K562 (cell line): ENCODE data around the gene NDC1. TPM values are rescaled to one million over a fixed set of nuclear protein-coding genes. Genes with fewer than 3 reads are reported as not detected.

Experiments used
- CTBP1 ChIP-seq: fragments of 450-650 bp; IDR thresholded peaks from 2 replicates; pipeline ENCODE4 v1.6.1; 2016; ENCODE audit warnings: borderline replicate concordance
- HCFC1 ChIP-seq: IDR thresholded peaks from 2 replicates; pipeline ENCODE4 v1.6.1; 2012; ENCODE audit warnings: low read depth, low read length, improper control_type of control experiment
- HSF4 ChIP-seq: fragments of 250-450 bp; sonication (Bioruptor Pico); IDR thresholded peaks from 2 replicates; pipeline ENCODE4 v2.1.2; 2022; ENCODE audit warnings: mild to moderate bottlenecking, moderate library complexity, borderline replicate concordance
- MAZ ChIP-seq, 2 experiments: fragments of 450-650 bp in 1 of 2; sonication (generic) in 1 of 2; formaldehyde crosslinking; IDR thresholded peaks in 1 of 2; conservative IDR thresholded peaks in 1 of 2; 2 replicates each; pipeline versions ENCODE4 v1.4.0 to v1.5.0; 2020; ENCODE audit warnings: mild to moderate bottlenecking in 1 of 2, missing genetic modification reagents in 1 of 2
- NFE2L1 ChIP-seq: fragments of 450-650 bp; IDR thresholded peaks from 2 replicates; pipeline ENCODE4 v1.6.1; 2016; ENCODE audit warnings: missing genetic modification characterization, low read depth, mild to moderate bottlenecking, missing compliant biosample characterization, moderate library complexity, borderline replicate concordance
- NFYB ChIP-seq: IDR thresholded peaks from 2 replicates; pipeline ENCODE4 v1.6.1; 2011; ENCODE audit warnings: mild to moderate bottlenecking, moderate library complexity; ENCODE audit not compliant: insufficient read length; ENCODE audit errors: extremely low read depth
- NRF1 ChIP-seq, 2 experiments: fragments of 450-650 bp; IDR thresholded peaks in 1 of 2; conservative IDR thresholded peaks in 1 of 2; 2 replicates each; pipeline ENCODE4 v1.6.1; 2014; ENCODE audit warnings: mild to moderate bottlenecking in 2 of 2
- PHF21A ChIP-seq: fragments of 450-650 bp; IDR thresholded peaks from 2 replicates; pipeline ENCODE4 v1.6.1; 2017; ENCODE audit warnings: low read depth, borderline replicate concordance
- POLR3A ChIP-seq: IDR thresholded peaks from 2 replicates; pipeline ENCODE4 v1.6.1; 2011; ENCODE audit warnings: borderline replicate concordance, mild to moderate bottlenecking, moderate library complexity; ENCODE audit not compliant: insufficient read length, insufficient read depth; ENCODE audit errors: extremely low read depth
- TOE1 ChIP-seq, 2 experiments: fragments of 450-650 bp in 1 of 2; sonication (generic) in 1 of 2; formaldehyde crosslinking in 1 of 2; IDR thresholded peaks; 2 replicates each; pipeline versions ENCODE4 v1.7.1 to v1.8.0; 2016 to 2022; ENCODE audit warnings: borderline replicate concordance in 2 of 2, mild to moderate bottlenecking in 2 of 2, antibody characterized with exemption in 1 of 2, inconsistent platforms in 1 of 2, low read depth in 1 of 2, missing genetic modification reagents in 1 of 2, moderate library complexity in 1 of 2
- ZNF224 ChIP-seq: sonication (generic); formaldehyde crosslinking; IDR thresholded peaks from 2 replicates; pipeline ENCODE4 v1.8.0; 2022; ENCODE audit warnings: mild to moderate bottlenecking, missing genetic modification reagents
- ZNF57 ChIP-seq: fragments of 450-650 bp; formaldehyde crosslinking; IDR thresholded peaks from 2 replicates; pipeline ENCODE4 v1.4.0; 2020; ENCODE audit warnings: mild to moderate bottlenecking, moderate library complexity
- ZNF644 ChIP-seq: fragments of 200-800 bp; sonication (Bioruptor generic); IDR thresholded peaks from 2 replicates; pipeline ENCODE4 v1.6.1; 2016; ENCODE audit warnings: low read depth, missing genetic modification characterization, missing compliant biosample characterization
- ZNF780A ChIP-seq: fragments of 250-450 bp; sonication (Bioruptor Pico); IDR thresholded peaks from 2 replicates; pipeline ENCODE4 v1.5.0; 2021; ENCODE audit warnings: mild to moderate bottlenecking
- polyA plus RNA-seq, 8 experiments: library from polyadenylated mRNA; depleted of rRNA in 4 of 8; stranded (reverse) in 5 of 8; unstranded in 3 of 8; fragments of >200 nt; fragmentation: Nextera tagmentation in 2 of 8; fragmentation: Illumina TruSeq in 1 of 8; extraction: Ambion mirVana in 2 of 8; extraction: Trizol in 1 of 8; gene quantifications; 2 replicates each; pipeline versions ENCODE4 v1.2.1 to v1.2.3, GENCODE V29; 2011 to 2014; ENCODE audit warnings: inconsistent platforms in 1 of 8, missing spikeins in 1 of 8
- total RNA-seq, 7 experiments: library from RNA; depleted of rRNA in 6 of 7; stranded (reverse); fragments of >200 nt in 6 of 7; fragmentation: Illumina TruSeq in 2 of 7; extraction: Trizol in 2 of 7; gene quantifications; 2 replicates each; pipeline versions ENCODE4 v1.2.1 to v1.2.3, GENCODE V29; 2011 to 2021; ENCODE audit warnings: low replicate concordance in 1 of 7
- TF ChIP-seq, protein P1 (sequence below): sonication (generic); formaldehyde crosslinking; IDR thresholded peaks from 2 replicates; pipeline ENCODE4 v1.8.1; 2023; ENCODE audit warnings: missing genetic modification reagents, mild to moderate bottlenecking, borderline replicate concordance
- TF ChIP-seq, protein P2 (sequence below): fragments of 250-450 bp; sonication (Bioruptor Pico); IDR thresholded peaks from 2 replicates; pipeline ENCODE4 v1.8.0; 2022; ENCODE audit warnings: inconsistent platforms, mild to moderate bottlenecking, moderate library complexity, borderline replicate concordance
- TF ChIP-seq, protein P3 (sequence below): IDR thresholded peaks from 2 replicates; pipeline ENCODE4 v1.6.1; 2016; ENCODE audit warnings: missing genetic modification characterization, missing compliant biosample characterization
- TF ChIP-seq, protein P4 (sequence below): fragments of 450-650 bp; IDR thresholded peaks from 2 replicates; pipeline ENCODE4 v1.6.1; 2016; ENCODE audit warnings: low read depth, mild to moderate bottlenecking, moderate library complexity

Gene NDC1
- total and polyA plus RNA-seq, 9 of the 15 experiments (the other 6 are each of a cell fraction or from before 2014, with no cell fraction given), result 26.9 to 102 (median 64.5) TPM

DNA sequence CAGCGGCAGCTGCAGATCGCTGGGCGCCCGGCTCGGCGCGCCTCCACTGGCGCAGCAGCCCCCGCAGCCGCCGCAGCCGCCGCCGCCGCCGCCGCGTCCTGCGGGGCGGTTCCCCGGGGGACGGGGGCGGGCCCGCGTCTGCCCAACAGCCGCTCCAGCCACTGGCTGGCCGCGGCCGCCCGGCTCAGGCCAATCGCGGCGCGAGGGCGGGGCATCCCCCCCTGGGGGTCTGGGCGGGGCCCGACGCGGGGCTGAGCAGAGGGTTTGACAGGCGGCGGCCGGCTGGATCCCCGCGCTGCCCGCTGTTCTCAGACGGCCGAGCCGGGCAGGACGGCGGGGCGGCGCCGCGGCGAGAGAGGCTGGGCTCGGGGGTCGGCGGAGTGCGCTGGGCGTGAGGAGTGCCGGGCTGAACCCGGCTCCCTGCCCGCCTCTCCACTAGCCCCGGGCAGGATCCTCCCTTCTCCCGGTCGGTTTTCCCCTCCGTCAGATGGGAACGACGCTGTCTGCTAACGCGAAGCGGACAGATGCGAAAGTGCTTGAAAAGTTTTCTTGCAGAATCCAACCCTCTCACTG, 98.9 kb downstream of the NDC1 start, which contains the start of gene GLIS1 (continued):
- TF ChIP-seq, protein P1, sequence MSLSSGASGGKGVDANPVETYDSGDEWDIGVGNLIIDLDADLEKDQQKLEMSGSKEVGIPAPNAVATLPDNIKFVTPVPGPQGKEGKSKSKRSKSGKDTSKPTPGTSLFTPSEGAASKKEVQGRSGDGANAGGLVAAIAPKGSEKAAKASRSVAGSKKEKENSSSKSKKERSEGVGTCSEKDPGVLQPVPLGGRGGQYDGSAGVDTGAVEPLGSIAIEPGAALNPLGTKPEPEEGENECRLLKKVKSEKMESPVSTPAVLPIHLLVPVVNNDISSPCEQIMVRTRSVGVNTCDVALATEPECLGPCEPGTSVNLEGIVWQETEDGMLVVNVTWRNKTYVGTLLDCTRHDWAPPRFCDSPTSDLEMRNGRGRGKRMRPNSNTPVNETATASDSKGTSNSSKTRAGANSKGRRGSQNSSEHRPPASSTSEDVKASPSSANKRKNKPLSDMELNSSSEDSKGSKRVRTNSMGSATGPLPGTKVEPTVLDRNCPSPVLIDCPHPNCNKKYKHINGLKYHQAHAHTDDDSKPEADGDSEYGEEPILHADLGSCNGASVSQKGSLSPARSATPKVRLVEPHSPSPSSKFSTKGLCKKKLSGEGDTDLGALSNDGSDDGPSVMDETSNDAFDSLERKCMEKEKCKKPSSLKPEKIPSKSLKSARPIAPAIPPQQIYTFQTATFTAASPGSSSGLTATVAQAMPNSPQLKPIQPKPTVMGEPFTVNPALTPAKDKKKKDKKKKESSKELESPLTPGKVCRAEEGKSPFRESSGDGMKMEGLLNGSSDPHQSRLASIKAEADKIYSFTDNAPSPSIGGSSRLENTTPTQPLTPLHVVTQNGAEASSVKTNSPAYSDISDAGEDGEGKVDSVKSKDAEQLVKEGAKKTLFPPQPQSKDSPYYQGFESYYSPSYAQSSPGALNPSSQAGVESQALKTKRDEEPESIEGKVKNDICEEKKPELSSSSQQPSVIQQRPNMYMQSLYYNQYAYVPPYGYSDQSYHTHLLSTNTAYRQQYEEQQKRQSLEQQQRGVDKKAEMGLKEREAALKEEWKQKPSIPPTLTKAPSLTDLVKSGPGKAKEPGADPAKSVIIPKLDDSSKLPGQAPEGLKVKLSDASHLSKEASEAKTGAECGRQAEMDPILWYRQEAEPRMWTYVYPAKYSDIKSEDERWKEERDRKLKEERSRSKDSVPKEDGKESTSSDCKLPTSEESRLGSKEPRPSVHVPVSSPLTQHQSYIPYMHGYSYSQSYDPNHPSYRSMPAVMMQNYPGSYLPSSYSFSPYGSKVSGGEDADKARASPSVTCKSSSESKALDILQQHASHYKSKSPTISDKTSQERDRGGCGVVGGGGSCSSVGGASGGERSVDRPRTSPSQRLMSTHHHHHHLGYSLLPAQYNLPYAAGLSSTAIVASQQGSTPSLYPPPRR (CRISPR knock-in tag), result no peak
- TF ChIP-seq NFE2L1 (tag) (no peak), POLR3A (no peak), PHF21A (no peak), CTBP1 (peak; percentile 16; the same call in 1 of the 2 replicates), NRF1 (conservative IDR thresholded peaks at IDR 0.05 in 1 of 2, IDR thresholded peaks at IDR 0.05 in 1 of 2) (peak in 1 of 2 experiments; percentile 24; a peak in 2 of 4 replicates), MAZ (CRISPR knock-in tag; conservative IDR thresholded peaks at IDR 0.05 in 1 of 2, IDR thresholded peaks at IDR 0.05 in 1 of 2) (0 out of 4 replicates have a peak, but pooled peaks of 1 of the 2 experiments have one; percentile 39), HSF4 (no peak), ZNF57 (CRISPR knock-in tag) (no peak), TOE1 (IDR thresholded peaks at IDR 0.05; ENCODE audit: borderline replicate concordance) (no peak), TOE1 (CRISPR knock-in tag; IDR thresholded peaks at IDR 0.05; ENCODE audit: borderline replicate concordance, low read depth) (no peak), ZNF780A (CRISPR knock-in tag) (no peak), NFYB (peak; percentile 90), ZNF224 (CRISPR knock-in tag) (no peak), ZNF644 (tag) (no peak), HCFC1 (no peak)
- TF ChIP-seq, protein P2, sequence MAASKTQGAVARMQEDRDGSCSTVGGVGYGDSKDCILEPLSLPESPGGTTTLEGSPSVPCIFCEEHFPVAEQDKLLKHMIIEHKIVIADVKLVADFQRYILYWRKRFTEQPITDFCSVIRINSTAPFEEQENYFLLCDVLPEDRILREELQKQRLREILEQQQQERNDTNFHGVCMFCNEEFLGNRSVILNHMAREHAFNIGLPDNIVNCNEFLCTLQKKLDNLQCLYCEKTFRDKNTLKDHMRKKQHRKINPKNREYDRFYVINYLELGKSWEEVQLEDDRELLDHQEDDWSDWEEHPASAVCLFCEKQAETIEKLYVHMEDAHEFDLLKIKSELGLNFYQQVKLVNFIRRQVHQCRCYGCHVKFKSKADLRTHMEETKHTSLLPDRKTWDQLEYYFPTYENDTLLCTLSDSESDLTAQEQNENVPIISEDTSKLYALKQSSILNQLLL, result no peak
- TF ChIP-seq, protein P3, sequence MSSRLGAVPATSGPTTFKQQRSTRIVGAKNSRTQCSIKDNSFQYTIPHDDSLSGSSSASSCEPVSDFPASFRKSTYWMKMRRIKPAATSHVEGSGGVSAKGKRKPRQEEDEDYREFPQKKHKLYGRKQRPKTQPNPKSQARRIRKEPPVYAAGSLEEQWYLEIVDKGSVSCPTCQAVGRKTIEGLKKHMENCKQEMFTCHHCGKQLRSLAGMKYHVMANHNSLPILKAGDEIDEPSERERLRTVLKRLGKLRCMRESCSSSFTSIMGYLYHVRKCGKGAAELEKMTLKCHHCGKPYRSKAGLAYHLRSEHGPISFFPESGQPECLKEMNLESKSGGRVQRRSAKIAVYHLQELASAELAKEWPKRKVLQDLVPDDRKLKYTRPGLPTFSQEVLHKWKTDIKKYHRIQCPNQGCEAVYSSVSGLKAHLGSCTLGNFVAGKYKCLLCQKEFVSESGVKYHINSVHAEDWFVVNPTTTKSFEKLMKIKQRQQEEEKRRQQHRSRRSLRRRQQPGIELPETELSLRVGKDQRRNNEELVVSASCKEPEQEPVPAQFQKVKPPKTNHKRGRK (tag), result no peak
- TF ChIP-seq, protein P4, sequence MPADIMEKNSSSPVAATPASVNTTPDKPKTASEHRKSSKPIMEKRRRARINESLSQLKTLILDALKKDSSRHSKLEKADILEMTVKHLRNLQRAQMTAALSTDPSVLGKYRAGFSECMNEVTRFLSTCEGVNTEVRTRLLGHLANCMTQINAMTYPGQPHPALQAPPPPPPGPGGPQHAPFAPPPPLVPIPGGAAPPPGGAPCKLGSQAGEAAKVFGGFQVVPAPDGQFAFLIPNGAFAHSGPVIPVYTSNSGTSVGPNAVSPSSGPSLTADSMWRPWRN, result no peak
